ENCODE results near the gene NUP98.

DNA sequence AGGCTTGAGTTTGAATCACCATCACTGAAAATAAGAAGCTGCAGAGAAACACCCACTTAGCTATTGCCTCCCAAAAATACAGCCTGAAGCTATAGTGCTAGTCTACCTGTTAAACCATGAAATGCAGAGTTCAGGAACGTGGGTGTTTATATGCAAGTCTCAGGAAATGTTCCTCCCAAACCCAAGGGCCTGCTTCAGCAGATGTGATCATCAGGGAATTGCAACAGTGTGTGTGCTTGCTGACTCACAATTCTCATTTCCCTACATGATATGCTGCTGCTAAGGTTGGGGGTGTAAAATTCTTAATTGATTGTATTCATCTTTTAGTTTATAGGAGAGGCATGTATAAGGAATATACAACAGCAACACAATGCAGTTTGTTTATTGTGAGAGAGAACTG lies 49.6 kb downstream of the NUP98 start:
- TF ChIP-seq, protein P1, sequence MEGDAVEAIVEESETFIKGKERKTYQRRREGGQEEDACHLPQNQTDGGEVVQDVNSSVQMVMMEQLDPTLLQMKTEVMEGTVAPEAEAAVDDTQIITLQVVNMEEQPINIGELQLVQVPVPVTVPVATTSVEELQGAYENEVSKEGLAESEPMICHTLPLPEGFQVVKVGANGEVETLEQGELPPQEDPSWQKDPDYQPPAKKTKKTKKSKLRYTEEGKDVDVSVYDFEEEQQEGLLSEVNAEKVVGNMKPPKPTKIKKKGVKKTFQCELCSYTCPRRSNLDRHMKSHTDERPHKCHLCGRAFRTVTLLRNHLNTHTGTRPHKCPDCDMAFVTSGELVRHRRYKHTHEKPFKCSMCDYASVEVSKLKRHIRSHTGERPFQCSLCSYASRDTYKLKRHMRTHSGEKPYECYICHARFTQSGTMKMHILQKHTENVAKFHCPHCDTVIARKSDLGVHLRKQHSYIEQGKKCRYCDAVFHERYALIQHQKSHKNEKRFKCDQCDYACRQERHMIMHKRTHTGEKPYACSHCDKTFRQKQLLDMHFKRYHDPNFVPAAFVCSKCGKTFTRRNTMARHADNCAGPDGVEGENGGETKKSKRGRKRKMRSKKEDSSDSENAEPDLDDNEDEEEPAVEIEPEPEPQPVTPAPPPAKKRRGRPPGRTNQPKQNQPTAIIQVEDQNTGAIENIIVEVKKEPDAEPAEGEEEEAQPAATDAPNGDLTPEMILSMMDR (IDR thresholded peaks at IDR 0.05): no peak
- no peak for TF ChIP-seq POLR2A (IDR thresholded peaks at IDR 0.05)

Data from heart left ventricle (tissue), 13 donors.